Ramos (cell line): ENCODE results near the gene GOLPH3.
"Not testable (repeated sequence)": the region's sequence is repeated elsewhere in the genome, so short reads cannot be mapped to it uniquely, and the experiment has no call there.

Experiments used
- in situ Hi-C: fragments of 300-500 bp; cut with MboI; formaldehyde crosslinking; loops from one replicate; pipeline ENCODE4 v1.14.3; 2022; ENCODE audit warnings: low sequenced_read_pairs; ENCODE audit not compliant: unreplicated experiment

Gene GOLPH3

GRCh38 chr5:32143617-32144377, 30.3 kb downstream of the GOLPH3 start:
- in situ Hi-C loops: no loop called here

- in situ Hi-C loops: no loop called here
These were observed 35.2 kb downstream of the GOLPH3 start for GRCh38 chr5:32138839-32139493.

- in situ Hi-C loops: no loop called here
These were observed 37.8 kb downstream of the GOLPH3 start for GRCh38 chr5:32136342-32136741.

GRCh38 chr5:32135086-32135485, 39.0 kb downstream of the GOLPH3 start:
- in situ Hi-C loops: no loop called here

- in situ Hi-C loops: no loop called here
These were observed 41.4 kb downstream of the GOLPH3 start for GRCh38 chr5:32132757-32133156.

GRCh38 chr5:32131604-32132003, 42.5 kb downstream of the GOLPH3 start:
- in situ Hi-C loops: no loop called here

- in situ Hi-C loops: no loop called here
These were observed 43.3 kb downstream of the GOLPH3 start for GRCh38 chr5:32130865-32131264.

- in situ Hi-C loops: no loop called here
These were observed 45.0 kb downstream of the GOLPH3 start for GRCh38 chr5:32129074-32129598.

GRCh38 chr5:32127711-32128110, 46.4 kb downstream of the GOLPH3 start:
- in situ Hi-C loops: no loop called here

- in situ Hi-C loops: no loop called here
These were observed 47.4 kb downstream of the GOLPH3 start for GRCh38 chr5:32126691-32127090.

- in situ Hi-C loops: no loop called here
These were observed 50.0 kb downstream of the GOLPH3 start for GRCh38 chr5:32123889-32124676.

GRCh38 chr5:32123058-32123805, 50.9 kb downstream of the GOLPH3 start:
- in situ Hi-C loops: no loop called here

GRCh38 chr5:32118922-32119321, 55.2 kb downstream of the GOLPH3 start:
- in situ Hi-C loops: not testable (repeated sequence)

GRCh38 chr5:32116574-32117313, 57.4 kb downstream of the GOLPH3 start:
- in situ Hi-C loops: no loop called here

- in situ Hi-C loops: no loop called here
These were observed 58.1 kb downstream of the GOLPH3 start for GRCh38 chr5:32115985-32116384.

GRCh38 chr5:32110111-32110696, 63.9 kb downstream of the GOLPH3 start:
- in situ Hi-C loops: no loop called here

- in situ Hi-C loops: no loop called here
These were observed 64.9 kb downstream of the GOLPH3 start for GRCh38 chr5:32109236-32109635.

GRCh38 chr5:32108167-32108566, 66.0 kb downstream of the GOLPH3 start:
- in situ Hi-C loops: no loop called here

GRCh38 chr5:32107291-32107690, 66.8 kb downstream of the GOLPH3 start:
- in situ Hi-C loops: no loop called here
